Gastroesophageal sphincter (tissue), 3 donors: ENCODE results near the gene LST1.

Experiments
- CTCF ChIP-seq, 4 experiments: fragments of 200-600 bp in 2 of 4; fragments of 450-650 bp in 2 of 4; sonication (generic) in 1 of 4; IDR thresholded peaks; one replicate each; pipeline ENCODE4 v1.5.1; 2017 to 2019; ENCODE audit warnings: antibody characterized with exemption in 4 of 4, mild to moderate bottlenecking in 2 of 4, moderate library complexity in 2 of 4
- POLR2AphosphoS5 ChIP-seq: sonication (generic); formaldehyde crosslinking; IDR thresholded peaks from one replicate; pipeline ENCODE4 v1.6.1; 2017; ENCODE audit warnings: antibody characterized with exemption

- TF ChIP-seq CTCF (IDR thresholded peaks at IDR 0.05), result no peak
- no peak for TF ChIP-seq POLR2AphosphoS5
Measured at GRCh38 chr6:31622684-31623091, 36.6 kb downstream of the LST1 start.
